Activated CD4-positive, alpha-beta T cell treated with anti-CD3 and anti-CD28 coated beads for 1 hour (primary cell): ENCODE measurements around the gene PAK3.

ENCODE experiments used
- DNase-seq: peaks from one replicate; pipeline ENCODE4 v3.0.0-alpha.2; 2020

PAK3 gene

DNA sequence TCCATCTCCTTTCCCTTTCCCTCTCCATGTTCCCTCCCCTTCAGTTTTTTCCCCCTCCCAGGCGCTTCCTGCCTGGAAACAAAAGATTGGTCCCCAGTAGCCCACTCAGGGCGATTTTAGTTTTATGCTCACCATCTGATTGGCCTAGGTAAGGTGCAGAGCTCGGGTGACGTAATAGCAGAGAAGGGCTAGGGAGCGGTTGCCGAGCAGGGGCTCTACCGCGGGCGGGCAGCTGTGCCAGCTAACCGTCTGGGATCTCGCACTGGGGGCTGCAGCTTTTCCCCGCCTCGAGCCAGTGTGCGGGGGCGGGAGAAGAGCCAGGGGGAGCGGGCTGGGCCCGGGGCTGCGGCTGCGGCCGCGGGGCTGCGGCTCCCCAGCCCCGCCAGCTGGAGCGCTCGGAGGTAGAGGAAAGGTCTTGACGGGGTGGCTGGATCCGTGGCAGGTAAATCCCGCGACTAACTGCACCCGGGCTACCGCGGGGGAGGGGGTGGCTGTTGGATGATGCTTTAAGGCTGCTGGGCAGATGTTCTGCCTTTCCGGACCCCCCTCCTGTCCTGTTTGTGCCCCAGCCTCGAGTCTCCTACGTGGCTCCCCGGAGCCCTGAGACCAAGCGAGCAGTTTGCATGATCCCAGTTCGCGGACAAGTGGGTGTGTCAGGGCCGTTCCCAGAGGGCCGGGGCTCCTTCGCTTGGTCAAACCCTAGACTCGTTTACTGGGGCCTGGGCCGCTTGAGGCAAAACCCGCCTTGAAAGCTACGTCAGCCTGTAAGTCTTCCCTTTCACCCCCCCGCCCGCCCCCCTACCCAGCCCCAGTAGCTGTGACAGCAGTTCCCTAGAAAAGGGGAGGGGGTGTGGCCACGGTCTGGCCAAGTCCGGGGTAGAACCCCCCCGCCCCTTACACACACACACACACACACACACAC, at the start of gene PAK3:
TSS of gene PAK3 (plus strand) at position 218 of the 922 bp plus-strand sequence. CDS start 26,913 bp downstream, outside the sequence.
- no peak for DNase-seq

DNA sequence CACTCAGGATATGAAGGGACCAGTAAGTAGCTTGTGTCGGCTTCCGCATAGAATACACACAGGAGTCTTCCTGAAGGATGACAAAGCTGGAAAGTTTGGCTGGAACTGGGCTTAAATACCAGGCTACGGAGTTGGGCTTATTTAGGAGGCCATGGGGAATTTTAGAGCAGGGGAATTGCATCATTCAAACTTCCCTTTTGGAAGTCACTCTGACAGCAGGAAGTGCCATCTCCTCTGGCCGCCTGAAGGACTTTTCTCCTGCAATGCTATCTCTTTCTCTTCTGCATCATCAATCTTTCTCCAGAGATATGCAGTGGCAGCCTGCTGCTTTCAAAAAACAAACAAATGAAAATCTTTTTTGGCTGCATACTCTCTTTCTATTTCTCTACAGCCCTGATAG, 48.4 kb upstream of the PAK3 start:
- DNase-seq = no peak

DNA sequence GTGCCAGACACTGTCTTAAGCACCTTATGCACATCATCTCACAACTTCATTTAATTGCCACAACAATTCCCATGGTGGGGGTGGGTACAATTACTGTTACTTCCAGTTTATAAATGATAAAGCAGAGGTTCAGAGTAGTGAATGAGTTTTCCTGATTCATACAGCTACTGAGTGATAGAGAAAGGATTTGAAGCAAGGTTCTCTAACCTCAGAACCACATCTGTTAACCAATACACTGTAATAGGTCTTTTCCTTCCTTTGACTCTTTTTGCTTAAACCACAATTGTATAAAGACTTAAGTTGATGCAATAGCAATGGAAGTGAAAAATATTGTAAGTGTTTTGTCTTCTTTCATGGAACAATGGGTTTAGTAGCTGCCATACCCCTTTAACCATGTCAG, 43.5 kb upstream of the PAK3 start:
- no peak for DNase-seq

DNA sequence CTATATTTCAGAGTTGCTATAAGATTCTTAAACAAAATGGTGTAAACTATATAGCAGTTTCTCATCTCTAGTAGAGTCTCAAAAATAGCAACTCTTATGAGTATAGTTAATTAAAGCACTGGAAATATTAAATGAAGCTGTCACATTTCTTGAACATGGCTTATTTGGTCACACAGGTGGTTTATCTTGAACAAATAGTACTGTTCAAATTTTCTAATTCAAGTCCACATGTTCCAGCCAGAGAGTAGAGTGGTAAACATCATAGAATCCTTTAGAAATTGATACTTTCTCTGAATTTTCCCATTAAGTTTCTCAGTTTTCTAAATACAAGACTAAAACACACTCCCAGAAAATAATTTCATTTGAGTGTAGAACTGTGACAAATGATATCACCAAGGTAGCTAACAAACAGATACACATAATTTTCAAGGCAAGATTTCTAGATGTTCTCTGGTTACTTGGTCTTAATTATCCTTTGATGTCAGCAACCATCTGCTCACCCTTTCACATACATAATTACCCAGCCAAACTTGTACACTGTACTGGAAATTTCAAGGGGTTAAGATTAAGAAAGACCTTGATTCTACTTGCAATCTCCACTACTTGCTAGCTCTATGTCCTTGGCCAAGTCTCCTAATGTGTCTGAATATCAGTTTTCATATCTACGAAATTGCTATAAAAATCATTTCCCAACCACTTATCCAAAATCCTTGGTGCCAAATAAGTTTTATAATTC, 24.3 kb upstream of the PAK3 start:
- DNase-seq = no peak

DNA sequence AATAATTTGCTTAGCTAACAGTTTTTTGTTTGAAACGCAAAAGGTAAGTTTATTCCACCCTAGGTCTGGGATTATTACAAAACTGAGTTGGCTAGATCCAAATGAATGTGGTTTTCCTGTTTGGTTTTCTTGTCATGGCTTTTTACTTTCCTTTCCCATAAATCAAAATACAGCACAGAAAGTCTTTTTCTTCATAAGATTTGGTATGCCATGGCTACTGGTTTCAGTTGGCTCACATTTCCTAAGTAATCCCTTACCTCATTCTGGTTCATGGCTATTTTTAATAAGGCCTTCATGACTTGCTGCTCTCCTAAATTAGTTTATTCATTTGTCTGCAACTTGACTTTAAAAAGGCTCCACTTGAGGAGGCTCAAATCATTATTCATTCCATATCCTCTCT, 12.9 kb upstream of the PAK3 start:
- no peak for DNase-seq

DNA sequence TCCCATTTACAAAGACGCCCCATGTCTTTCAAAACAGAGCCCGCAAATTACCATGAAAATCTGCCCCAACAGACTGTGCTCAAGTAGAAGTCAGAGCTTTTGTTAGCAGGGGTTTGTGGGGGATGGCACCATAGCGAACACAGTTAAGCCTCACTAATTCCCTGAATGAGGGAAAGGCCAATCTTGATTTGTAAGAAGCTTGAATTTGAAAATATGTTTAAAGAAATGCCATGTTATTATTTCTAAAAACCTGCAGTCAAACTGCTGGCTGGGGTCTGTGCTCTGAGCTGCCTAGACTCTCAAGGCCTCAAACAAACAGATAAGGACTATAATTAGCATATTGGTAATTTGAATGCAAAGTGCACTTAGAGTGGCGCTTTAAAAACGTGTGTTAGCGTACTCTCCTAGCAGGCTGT, 9.4 kb upstream of the PAK3 start:
- no peak for DNase-seq

DNA sequence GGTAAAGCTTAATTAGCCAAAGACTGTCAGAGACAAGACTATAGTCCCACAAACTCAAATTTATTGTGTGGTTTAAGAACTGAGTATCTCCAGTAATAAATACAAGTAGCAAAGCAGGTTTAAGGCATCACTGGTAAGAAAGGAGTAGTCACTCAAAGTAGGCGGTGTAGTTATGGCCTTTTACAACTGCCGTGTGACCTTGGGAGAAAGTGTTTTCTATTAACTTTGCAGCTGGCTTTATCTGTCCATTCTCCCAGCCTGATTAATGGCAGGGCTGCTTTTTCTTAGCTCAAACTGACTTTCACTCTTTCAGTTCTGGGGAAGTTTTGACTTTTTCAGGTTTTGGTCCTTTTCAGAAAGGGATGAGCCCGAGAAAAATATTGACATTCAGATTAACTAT, 7.4 kb upstream of the PAK3 start:
- DNase-seq = no peak

DNA sequence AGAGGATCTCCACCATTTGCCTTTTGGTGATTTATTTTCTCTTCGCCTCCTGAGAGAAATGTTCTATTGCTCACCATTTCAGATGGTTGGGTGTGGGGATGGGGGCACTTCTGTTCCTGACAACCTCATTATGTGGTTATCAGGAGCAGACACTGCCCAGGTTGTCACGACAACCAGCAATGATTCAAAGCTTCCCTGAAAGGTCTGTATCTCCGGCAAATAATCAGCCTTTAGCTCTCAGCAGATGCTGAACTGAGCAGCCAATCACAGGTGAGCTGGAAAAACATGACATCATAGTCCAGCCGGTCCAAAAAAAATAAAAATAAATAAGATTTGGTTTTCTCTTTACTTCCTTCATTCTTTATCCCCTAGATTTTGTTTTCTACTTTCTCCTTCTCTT, 5.5 kb upstream of the PAK3 start:
- DNase-seq = no peak

DNA sequence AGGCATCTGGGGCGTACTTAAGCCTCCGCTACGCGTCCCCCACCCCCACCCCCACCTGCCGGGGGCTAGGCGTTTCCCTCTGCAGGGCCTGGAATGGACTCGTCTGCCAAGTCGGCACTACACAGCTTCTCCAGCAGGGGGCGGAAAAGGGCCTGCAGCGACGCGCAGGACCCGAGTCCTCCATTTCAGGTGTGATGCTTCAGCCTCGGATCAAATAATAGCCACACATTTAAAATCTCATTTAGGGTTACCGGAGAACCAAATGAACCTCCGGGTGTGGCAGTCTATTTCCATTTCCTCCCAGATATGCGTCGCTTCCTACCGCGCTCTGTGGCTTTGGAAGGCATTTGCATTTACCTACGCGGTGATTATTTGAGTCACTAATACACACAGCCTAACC, 2.9 kb downstream of the PAK3 start:
- peak; percentile 33 for DNase-seq

DNA sequence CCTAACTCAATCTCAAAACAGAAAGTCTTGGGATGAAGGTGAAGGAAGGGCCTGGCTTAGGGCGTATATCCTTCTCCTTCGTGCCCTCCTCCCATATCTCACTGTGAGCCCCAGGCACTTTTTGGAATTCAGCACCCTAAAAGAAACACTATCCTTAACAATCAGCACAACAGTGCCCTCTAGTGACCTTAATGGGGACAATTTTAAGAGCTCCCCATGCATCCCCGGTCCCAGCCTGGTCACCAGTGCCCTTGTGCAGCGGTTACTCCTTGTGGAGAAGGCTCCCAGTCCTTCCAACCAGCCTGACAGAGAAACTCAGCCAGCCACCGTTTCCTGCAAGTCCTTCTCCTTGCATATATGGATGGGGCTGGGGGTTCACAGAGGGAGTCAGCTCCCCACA, 4.2 kb downstream of the PAK3 start:
- no peak for DNase-seq

DNA sequence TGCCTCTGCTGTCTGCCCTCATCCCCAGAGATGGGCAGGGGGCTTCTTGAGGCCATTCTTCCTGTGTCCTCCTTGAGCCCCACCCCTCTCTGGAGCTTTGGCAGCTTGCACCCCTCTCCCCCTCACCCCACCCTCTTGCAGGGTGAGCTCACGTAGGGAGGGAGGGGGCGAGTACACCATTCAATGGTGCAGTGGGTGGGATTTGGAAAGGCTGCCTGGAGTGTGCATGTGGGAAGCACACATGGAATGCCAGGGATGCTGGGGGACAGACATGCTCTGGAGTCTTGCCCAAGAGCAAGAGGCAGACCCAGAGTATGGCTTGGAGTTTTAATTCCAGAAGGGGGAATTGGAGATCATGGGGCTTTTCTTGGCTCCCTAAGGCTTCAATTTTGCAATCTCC, 5.6 kb downstream of the PAK3 start:
- DNase-seq = no peak

DNA sequence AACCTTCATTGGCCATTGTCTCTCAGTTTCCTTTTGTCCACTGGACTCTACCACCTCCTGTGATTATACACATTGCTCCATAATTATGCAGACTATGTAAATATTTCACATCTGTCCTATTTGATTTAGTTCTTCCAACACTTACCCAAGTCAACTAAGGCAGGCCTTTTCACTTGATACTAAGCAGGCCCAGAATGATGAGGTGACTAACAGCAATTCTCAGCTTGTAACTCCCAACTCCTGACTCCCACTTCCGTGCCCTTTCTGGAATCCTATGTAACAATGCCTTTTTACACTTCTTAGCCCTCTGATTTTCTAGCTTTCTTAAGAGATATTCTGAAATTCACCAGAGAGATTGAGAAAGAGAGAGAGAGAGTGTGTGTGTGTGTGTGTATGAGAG, 6.6 kb downstream of the PAK3 start:
- DNase-seq = no peak

DNA sequence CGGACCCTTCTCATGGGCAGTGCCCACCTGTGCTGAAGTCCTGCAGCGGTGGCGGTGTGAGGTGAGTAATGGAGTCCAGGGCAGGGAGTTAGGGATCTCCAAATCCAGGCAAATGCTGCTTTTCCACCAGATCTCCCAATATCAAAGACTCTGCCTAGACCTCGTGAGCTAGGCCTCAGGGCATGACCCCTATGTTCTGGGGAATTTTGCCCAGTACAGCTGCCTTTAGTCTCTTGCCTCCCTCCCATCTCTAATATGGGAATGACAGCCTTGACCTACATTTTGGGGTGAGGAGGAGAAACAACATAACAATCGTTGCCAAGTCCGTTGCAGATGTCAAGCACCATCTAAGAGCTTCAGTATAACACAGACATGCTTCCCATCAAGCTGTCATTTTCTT, 7.3 kb downstream of the PAK3 start:
- DNase-seq = no peak

DNA sequence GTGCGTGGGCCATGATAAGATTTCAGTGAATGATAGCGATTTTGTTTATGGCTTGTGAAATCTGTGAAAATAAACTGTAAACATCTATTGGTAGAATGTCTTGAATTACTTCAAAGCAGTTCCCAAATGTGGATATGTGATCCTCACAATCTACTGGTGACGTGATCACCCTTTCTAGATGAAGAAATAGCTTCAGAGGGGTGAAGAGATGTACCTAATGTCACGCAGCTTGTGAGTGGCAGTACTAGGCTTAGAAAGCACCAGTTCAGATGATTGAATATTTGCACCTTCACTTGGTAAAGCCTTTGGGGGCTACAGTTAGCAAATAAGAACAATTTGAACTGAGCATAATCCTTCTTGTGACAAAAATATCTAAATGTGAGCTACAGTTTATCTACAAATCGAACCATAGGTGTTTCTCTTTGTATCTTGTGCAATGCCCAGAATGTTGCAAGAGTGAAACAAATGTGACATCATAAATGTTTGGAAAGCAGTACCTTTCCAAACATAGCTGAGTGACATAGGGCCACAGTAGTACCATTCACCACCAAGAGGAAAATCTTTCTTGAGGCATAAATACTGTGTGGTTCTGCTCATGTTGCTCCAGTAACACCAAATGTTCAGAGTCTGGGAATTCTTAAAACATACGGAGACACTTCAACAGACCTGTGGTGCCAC, 14.2 kb downstream of the PAK3 start:
- DNase-seq = no peak

DNA sequence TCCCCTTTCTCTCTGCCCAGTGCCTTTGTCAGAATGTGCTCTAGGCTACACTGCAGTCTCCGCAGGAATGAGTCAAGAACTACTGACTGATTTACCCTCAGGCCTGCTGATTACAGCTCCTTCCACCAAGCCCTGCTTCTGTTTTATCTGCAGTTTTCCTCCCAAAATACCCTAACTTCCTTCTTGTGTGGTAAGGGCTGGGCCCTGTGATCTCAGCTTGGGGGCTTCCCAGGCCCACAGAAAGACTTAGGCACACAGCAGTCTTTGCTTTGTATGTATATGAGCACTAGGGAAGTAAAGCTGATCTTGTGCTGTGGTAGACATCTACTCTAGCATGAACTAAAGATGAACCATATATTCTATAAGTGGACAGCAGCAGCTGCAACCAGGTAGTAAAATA, 18.8 kb downstream of the PAK3 start:
- DNase-seq = no peak

DNA sequence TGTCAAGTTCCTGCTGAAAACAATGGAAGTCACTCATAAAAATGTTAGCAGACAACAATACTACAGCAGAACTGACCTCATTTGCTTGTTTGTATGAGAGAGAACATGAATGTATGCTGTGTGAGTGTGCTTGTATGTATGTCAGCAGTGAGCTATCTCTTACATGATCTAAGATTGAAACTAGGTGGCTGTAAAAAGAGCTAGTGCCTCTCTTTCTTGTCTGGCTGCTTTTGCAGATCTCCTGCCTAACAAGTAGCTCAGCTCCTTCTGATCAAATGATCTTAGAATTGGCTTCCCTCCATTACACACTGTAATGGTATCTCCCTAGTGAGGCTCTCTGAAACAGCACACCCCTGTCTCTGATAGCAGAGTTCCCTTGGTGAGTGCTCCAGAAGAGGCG, 20.7 kb downstream of the PAK3 start:
- DNase-seq = no peak

DNA sequence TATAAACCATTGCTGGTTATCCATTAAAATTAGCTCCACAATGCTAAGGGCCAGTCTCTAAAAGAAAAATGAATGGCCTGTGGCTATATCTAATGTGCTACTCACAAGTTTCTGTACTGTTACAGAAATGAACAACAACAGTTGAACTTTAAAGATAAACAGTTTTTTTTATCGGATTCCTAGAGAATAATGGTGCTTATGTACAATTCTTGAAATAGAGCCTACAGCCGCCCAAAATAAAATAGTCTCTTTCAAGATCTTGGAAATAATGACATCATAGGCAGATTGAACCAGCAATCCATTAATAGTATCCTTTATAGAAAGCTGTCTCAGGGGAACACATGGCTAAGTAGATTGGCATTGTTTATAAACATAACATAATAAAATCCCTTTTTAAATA, 23.4 kb downstream of the PAK3 start:
- no peak for DNase-seq

DNA sequence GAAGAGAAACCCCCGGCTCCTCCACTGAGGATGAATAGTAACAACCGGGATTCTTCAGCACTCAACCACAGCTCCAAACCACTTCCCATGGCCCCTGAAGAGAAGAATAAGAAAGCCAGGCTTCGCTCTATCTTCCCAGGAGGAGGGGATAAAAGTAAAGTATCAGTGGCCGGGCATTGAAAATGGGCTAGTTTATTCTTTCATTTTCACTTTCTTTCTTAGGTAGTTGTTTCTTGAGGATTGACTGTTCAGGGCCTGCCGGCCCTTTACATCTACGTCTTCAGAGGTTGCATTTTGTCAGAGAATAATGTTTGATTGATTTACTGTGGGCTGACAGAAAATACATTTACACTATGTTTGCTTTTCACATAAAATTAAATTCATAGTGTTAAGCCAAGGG, 27.1 kb downstream of the PAK3 start:
- no peak for DNase-seq

DNA sequence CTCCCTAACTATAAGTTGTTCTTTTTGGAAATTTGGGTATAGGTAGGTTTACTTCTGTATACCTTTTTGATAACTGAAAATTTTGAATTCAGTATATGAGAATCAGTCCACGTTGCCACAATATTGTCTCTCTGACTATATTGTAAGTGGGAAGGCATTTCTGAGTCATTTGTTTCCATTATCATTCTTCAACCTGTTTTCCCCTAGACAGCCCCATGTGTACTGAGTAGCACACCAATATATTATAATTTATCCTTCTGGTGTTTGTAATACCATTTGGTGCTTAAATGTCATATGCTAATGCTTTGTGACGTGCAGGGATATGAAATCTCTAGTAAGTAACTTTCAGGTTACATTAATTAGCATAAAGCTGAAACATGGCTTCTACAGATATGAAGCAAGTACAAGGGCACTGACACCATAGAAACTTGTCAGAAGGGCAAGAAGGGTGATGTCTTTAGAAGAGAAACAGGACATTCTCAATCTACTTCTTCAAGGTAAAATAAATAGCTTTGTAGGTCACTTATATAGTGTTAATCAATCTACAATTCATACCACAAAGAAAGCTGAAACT, 27.7 kb downstream of the PAK3 start:
- no peak for DNase-seq

DNA sequence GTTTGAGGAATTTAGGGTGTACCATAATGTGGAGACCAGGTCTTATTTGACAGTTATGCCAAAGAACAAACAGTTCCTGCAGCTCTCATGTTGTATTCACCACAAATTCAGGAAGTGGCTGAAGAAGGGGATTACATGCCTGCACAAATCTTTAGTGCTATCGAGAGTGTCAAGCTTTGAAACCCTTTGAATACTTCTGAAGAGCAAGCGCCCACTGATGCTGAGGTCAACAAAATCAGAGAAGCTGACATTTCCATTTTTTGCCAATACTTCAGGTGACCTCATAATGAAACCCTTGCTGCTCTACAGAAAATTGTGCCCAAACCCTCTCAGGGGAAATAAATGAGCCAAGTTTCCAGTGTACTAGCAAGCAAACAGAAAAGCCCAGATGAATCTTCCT, 28.4 kb downstream of the PAK3 start:
- DNase-seq = no peak

DNA sequence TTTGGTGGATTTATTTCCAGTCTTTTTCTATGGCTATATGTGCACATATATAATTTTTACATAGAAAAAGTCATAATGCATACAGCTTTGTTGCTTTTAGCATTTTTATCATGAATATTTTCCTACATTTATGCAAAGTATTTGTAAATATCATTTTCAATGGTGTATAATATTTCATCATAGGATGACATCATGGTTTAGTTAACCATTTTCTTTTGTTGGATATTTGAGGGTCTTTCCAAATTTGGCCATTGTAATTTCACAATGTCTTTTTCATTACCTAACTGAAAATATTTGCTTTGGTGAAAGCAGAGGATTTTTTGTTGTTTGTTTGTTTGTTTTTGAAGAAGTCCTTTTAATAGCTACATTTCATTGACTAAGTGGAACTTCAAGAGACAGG, 31.0 kb downstream of the PAK3 start:
- no peak for DNase-seq

DNA sequence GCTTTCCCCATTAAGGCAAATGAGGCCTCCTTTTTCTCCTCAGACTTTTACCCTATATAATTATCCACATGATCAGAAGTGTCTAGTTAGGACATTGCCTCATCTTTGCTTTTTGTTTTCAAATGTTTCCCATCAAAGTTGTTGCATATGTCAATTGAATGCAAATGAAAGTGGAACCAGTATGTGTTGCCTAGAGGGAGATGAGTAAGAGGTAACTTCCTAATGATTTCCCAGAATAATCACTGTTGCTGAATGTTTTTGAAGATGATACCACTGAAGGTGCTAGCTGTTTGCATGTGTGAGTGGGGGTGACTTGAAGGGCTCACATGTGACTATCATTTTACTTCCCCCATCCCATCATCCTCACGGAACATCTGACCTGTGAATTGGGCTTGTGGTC, 33.9 kb downstream of the PAK3 start:
- no peak for DNase-seq

DNA sequence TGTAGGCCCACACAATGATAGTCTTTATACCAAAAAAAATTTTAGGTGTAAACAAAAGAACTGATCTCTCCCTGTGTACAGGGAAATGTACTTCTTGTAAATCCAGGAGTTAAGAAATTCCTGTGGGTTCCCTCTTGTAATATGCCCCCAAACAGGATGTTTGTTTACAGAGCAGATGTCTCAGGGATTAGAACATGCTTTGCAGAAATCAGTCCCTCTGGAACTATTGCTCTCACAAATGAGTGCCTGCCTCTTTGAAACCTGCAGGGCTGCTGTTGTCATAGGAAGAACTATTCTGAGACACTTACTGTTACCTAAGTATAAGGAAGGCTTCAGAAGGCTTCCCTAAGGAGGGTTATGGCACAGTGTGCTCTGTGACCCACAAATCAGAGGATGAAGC, 35.6 kb downstream of the PAK3 start:
- DNase-seq = no peak
